Right cardiac atrium (tissue), 5 donors: Measurements from ENCODE around the gene EFHC2. TPM values are rescaled to one million over a fixed set of nuclear protein-coding genes. Genes with fewer than 3 reads are reported as not detected.
A peak's percentile ranks its signal among the peaks of the same experiment; 100 is the strongest.

Source experiments
- ATAC-seq, 2 donors: fragments of 200-7000 bp; cut with Tn5 transposase; one replicate each; pipeline versions ENCODE4 v1.8.0 to v1.9.1; 2020; ENCODE audit warnings: moderate library complexity in 2 of 2, mild to moderate bottlenecking in 1 of 2
- DNase-seq, 3 donors: peaks; one replicate each; pipeline ENCODE4 v3.0.0-alpha.2; 2020
- H3K27ac ChIP-seq: one replicate; pipeline ENCODE4 v1.5.1; 2013; ENCODE audit warnings: mild to moderate bottlenecking, low read length, control low read depth, moderate library complexity
- H3K27me3 ChIP-seq: one replicate; pipeline ENCODE4 v1.6.1; 2013; ENCODE audit not compliant: control insufficient read depth, insufficient read depth
- H3K4me1 ChIP-seq: one replicate; pipeline ENCODE4 v1.6.1; 2013; ENCODE audit warnings: low read length; ENCODE audit not compliant: control insufficient read depth, insufficient read depth
- H3K4me3 ChIP-seq: one replicate; pipeline ENCODE4 v1.5.1; 2013; ENCODE audit warnings: low read length, control low read depth
- H3K9me3 ChIP-seq: one replicate; pipeline ENCODE4 v1.6.1; 2013; ENCODE audit warnings: low read length; ENCODE audit not compliant: control insufficient read depth
- WGBS: extraction: QIAGEN DNeasy Blood & Tissue Kit; methylation state at CpG from one replicate; pipeline ENCODE4 v1.1.7; 2013; 5-methylcytosine and 5-hydroxymethylcytosine counted together
- intact Hi-C, 4 donors: fragments of 100-400 bp; cut with DNase I; formaldehyde crosslinking; loops; one replicate each; pipeline versions ENCODE4 v1.11.0 to v1.14.0; 2022 to 2023
- polyA plus RNA-seq: library from polyadenylated mRNA; stranded (reverse); fragments of 200-250 nt; gene quantifications from one replicate; pipeline ENCODE4 v1.2.3, GENCODE V29; 2013
- total RNA-seq, 4 donors: library from RNA; stranded (reverse); fragmentation: NEBNext Ultra II Directional; extraction: Animal tissue kit (Norgen Biotek cat#: 25700); gene quantifications; one replicate each; pipeline ENCODE4 v1.2.1, GENCODE V29; 2021
- donor health status: healthy with polysubstance abuse.
- donor health status: DM: no; HTN: yes; CAD: no.
- donor health status: DM: no; HTN: no; CAD: no.
- donor health status: DM: no; HTN: yes; CAD: no; lungs with severe emphysema.
- donor health status: DM: yes; HTN: yes; CAD: no.

Gene EFHC2
- total and polyA plus RNA-seq, 5 donors: 4.7 to 9.5 (median 6.6) TPM

DNA sequence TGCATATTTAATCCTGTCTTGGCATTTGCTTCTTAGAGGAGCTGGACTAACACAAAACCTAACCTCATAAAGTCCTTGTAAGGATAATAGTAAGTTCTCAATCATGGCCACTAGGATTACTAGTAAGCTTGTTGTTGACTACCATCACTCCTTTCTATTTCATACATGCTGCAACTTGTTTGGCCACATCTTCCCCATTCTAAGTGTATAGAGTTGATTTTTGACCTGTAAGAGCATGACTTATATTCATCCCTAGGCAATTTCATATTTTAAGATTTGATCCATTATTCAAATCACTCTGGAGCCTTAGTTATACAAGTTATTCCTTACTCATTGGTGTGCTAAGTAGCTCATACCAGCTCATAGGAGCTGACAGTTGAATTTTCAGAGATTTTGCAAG lies 109.4 kb downstream of the EFHC2 start:
- intact Hi-C loops: no loop called here
- H3K27ac ChIP-seq: no peak overlapping the region
- H3K9me3 ChIP-seq: no peaks in the 10 kb centered on the region
- no peaks in the 10 kb centered on the region for H3K27me3 ChIP-seq
- DNase-seq (no peak), ATAC-seq (no peak)
- H3K4me1 ChIP-seq: no peaks in the 10 kb centered on the region
- no peak overlapping the region for H3K4me3 ChIP-seq

DNA sequence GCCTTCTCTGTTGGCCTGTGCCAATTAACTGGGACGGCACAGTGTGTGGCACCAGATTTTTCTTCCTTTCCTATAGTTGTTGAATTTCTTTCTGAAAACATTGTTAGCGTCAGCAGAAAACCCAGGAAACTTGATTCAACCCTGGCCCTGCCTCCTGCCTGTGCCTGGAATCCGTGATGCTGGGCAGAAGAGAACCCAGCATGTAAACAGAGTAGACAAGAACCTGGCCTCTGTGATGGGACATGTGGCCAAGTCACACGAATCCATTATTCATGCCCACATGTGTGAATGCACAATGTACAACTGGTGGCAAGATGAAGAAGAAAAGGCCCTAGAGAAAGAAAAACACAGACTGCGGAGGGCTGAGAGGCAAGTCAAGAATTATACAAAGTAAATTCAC lies 111.4 kb downstream of the EFHC2 start:
- DNase-seq (no peak), ATAC-seq (no peak)
- H3K4me3 ChIP-seq: no peak overlapping the region
- H3K27ac ChIP-seq: no peak overlapping the region
- H3K27me3 ChIP-seq: no peaks in the 10 kb centered on the region
- H3K4me1 ChIP-seq: no peaks in the 10 kb centered on the region
- WGBS: 93% methylated on average over 5 of the region's 5 CpGs
- H3K9me3 ChIP-seq: no peaks in the 10 kb centered on the region
- intact Hi-C loops: no loop called here

DNA sequence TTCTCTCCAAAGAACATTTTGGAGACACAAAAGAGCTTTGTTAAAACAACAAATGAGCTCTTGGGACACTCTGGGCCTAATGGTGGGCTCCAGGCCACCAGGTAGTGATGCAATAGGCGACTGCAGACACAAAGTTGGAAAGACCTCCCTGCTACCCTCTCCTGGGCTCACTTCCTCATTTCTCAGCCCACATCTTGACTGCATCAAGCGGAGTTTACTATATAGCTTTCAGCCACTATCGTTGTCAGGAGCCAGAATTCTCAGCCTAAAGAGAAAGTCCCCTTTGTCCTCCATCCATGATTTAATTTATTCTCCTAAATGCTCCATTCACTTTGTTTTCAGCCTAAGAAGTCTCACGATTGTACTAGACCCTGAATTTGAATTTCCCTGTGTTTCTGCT lies 114.9 kb downstream of the EFHC2 start:
- no peak for ATAC-seq
- WGBS: 69% methylated on average over 4 of the region's 4 CpGs
- Histone ChIP-seq H3K9me3 (no peaks in the 10 kb centered on the region), H3K4me1 (no peaks in the 10 kb centered on the region), H3K27ac (no peak overlapping the region), H3K27me3 (no peaks in the 10 kb centered on the region), H3K4me3 (no peak overlapping the region)
- intact Hi-C loops: no loop called here
- peak in 1 of 3 donors; percentile 40 for DNase-seq

DNA sequence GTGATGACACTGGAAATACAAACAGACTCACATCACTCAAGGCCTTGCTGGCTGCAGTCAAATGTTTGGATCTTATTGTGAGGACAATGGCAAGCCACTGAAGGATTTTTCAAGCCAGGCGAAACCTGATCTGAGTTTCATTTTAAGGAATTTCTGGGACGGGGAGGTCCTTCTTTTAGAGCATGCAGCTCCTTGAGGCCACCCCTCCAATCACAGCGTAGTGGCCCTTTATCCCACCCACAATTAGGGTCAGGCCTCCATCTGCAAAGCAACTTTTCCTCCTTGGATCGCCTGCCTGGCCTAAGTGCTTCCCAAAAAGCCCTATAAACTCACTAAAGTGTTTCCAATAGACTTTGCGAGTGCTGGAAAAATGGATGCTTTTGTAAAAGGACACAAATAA lies 115.5 kb downstream of the EFHC2 start:
- intact Hi-C loops: no loop called here
- no peak overlapping the region for H3K27ac ChIP-seq

DNA sequence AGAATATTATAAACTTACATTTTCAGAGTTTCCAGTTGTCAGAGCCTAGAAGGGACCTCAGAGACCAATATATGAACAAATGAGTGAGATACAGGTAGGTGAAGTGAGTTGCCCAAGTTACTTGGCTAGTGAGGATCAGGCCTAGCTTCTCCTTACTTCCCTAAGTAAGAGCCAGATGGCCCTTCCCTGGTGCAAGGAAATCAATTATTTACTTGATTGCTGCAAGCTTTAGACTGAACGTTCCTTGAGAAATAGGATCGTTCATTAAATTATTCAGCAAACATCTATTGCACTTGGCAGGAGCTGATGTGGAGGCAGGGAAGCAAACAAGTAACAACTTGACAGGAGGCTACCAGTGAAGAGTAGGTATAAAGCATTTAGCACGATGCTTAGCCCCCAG lies 117.8 kb downstream of the EFHC2 start:
- ATAC-seq (no peak), DNase-seq (no peak)
- intact Hi-C loops: no loop called here
- 88% methylated on average over 3 of the region's 3 CpGs for WGBS
- Histone ChIP-seq H3K27me3 (no peaks in the 10 kb centered on the region), H3K27ac (no peak overlapping the region), H3K9me3 (no peaks in the 10 kb centered on the region), H3K4me1 (no peaks in the 10 kb centered on the region), H3K4me3 (no peak overlapping the region)

More for the DNA sequence above, 115.5 kb downstream of the EFHC2 start:
- DNase-seq (no peak), ATAC-seq (no peak)
- Histone ChIP-seq H3K4me1 (no peaks in the 10 kb centered on the region), H3K9me3 (no peaks in the 10 kb centered on the region), H3K4me3 (no peak overlapping the region), H3K27me3 (no peaks in the 10 kb centered on the region)
- WGBS: 87% methylated on average over 5 of the region's 5 CpGs

DNA sequence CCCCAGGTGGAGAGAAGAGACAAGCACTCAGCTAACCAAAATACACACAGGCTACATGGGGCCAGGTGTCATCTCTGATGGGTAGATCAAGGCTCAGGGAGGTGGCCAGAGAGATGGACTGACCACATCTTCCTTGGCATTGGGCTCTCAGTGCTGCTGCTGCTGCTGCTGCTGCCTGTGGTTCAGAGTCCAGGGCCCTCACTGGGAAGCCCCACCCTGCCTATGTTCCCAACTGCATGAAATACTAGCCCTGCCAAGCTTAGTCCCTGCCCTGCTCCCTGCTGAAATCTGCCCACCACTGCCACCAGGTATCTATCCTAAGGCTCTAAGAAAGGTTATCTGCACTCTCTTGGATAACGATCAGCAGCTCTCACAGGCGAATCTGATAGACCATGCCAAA lies 118.7 kb downstream of the EFHC2 start:
- Histone ChIP-seq H3K27me3 (no peaks in the 10 kb centered on the region), H3K9me3 (no peaks in the 10 kb centered on the region), H3K27ac (no peak overlapping the region), H3K4me3 (no peak overlapping the region), H3K4me1 (no peaks in the 10 kb centered on the region)
- intact Hi-C loops: no loop called here
- DNase-seq (no peak), ATAC-seq (no peak)
- 88% methylated on average over 2 of the region's 2 CpGs for WGBS

DNA sequence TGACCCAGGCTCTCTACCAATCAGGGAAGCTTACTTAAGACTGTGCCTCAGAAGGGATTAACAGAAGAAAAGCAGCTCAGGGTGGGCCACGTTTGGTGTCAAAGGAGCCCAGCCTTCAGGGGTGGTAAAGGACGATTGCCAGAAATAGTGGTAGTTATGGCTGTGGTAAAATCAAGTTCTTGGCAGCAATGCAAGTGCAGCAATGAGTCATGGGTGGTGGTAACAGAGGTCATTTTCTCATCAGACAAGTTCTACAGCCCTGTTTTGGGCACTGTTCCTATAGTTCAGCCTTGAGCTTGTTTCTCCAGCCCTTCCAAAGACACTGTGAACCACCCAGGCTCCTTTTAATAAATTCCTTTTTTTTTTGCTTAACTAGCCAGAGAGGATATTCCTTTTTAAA lies 120.3 kb downstream of the EFHC2 start:
- intact Hi-C loops: no loop called here
- Histone ChIP-seq H3K27me3 (no peaks in the 10 kb centered on the region), H3K27ac (no peak overlapping the region), H3K4me1 (no peaks in the 10 kb centered on the region), H3K4me3 (no peak overlapping the region), H3K9me3 (no peaks in the 10 kb centered on the region)
- ATAC-seq (no peak), DNase-seq (no peak)
- WGBS: 50% methylated on average over 2 of the region's 2 CpGs

DNA sequence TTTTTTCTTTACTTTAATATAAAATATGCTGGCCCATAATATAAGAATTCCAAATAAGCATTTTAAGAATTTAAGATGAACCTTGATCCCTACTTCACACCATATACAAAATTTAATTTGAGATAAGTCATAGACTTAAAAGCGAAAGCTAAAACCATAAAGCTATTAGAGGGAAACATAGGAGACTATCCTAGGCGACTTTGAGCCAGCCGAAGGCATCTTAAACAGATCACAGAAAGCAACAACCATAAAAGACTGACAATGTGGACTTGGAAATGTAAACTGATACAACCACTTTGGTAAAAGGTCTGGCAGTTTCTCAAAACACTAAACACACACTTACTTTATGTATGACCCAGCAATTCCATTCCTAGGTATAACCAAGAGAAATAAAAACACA lies 125.0 kb downstream of the EFHC2 start:
- intact Hi-C loops: no loop called here
- H3K27ac ChIP-seq: no peak overlapping the region
- ATAC-seq: no peak
- WGBS: 94% methylated on average over 3 of the region's 3 CpGs
- no peak for DNase-seq
- no peaks in the 10 kb centered on the region for H3K9me3 ChIP-seq
- H3K27me3 ChIP-seq: no peaks in the 10 kb centered on the region
- no peak overlapping the region for H3K4me3 ChIP-seq
- H3K4me1 ChIP-seq: no peaks in the 10 kb centered on the region

DNA sequence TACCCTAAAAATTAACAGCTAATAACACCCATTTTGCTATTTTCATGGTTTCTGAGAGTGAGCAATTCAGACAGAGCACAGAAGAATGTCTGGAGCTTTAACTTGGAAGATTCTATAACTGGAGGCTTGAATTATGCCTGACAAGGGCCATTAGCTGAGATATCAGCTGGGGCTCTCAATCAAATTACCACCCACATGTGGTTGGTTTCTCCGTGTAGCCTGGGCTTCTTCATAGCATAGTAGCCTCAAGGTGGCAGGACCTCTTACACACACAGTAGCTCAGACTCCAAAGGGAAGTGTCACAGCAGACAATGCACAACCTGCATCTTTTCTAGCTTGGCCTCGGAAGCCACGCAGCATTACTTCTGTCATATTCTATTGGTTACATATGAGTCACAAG lies 127.3 kb downstream of the EFHC2 start:
- ATAC-seq (no peak), DNase-seq (no peak)
- Histone ChIP-seq H3K9me3 (no peaks in the 10 kb centered on the region), H3K27ac (no peak overlapping the region), H3K4me1 (no peaks in the 10 kb centered on the region), H3K27me3 (no peaks in the 10 kb centered on the region), H3K4me3 (no peak overlapping the region)
- 68% methylated on average over 3 of the region's 3 CpGs for WGBS
- intact Hi-C loops: no loop called here

DNA sequence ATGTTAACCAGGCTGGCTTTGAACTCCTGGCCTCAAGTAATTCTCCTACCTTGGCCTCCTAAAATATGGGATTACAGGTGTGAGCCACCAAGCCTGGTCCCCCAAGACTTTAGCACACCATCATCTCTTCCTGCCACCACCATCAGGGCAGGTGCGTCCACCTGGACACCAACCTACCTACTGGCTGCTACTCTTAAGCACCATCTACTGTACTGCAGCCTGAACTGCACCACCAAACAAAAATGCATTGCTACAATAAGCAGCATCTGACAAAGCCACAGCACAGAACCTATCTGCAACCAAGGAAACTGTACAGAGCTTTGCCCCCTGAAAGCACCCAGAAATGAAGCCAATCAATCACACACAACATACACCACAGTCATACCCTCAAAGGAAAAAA lies 139.7 kb downstream of the EFHC2 start:
- no peak overlapping the region for H3K4me3 ChIP-seq
- DNase-seq (no peak), ATAC-seq (no peak)
- no peaks in the 10 kb centered on the region for H3K27me3 ChIP-seq
- intact Hi-C loops: no loop called here
- H3K9me3 ChIP-seq: no peaks in the 10 kb centered on the region
- WGBS: 88% methylated on average over 1 of the region's 1 CpG
- no peak overlapping the region for H3K27ac ChIP-seq
- H3K4me1 ChIP-seq: no peaks in the 10 kb centered on the region

DNA sequence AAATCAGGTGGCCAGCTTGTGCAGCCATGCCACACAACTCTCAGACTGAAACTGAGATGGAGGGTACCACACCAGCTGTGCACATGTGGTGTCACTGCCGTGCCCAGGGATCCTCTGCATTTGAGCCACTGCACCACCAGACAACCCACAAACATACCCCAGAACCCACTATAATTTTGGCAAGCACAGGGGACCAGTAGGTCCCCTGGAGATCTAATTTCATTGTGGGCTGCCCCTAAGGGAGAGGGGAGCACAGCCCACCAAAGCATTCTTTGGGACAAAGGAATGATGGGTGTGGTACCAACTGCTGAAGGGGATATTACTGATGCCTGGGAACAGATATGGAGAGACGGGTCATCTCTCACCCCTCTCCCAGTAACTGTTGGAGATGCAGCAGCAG lies 140.9 kb downstream of the EFHC2 start:
- Histone ChIP-seq H3K27ac (no peak overlapping the region), H3K4me1 (no peaks in the 10 kb centered on the region), H3K4me3 (no peak overlapping the region), H3K27me3 (no peaks in the 10 kb centered on the region), H3K9me3 (no peaks in the 10 kb centered on the region)
- DNase-seq (no peak), ATAC-seq (no peak)
- intact Hi-C loops: no loop called here
- 69% methylated on average over 2 of the region's 2 CpGs for WGBS

DNA sequence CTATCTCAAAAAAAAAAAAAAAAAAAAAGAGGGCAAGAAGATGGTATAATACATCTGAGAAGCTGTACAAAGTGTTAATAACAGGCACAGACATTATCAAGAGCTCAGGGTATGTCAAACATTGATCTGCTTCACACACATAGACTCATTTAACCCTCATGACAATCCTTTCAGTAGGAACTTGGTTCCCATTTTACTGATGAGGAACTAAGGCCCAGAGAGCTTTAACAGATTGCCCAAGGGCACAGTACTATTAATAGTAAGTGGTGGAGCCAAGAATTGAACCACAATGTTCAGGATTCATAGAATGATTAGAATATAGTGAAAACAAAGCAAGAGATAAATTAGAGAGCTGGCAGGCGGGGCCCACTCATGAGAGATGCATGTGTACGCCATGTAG lies 154.4 kb downstream of the EFHC2 start:
- no peaks in the 10 kb centered on the region for H3K9me3 ChIP-seq
- WGBS: 90% methylated on average over 2 of the region's 2 CpGs
- H3K4me3 ChIP-seq: no peak overlapping the region
- H3K4me1 ChIP-seq: no peaks in the 10 kb centered on the region
- no peak for DNase-seq
- intact Hi-C loops: no loop called here
- no peak overlapping the region for H3K27ac ChIP-seq
- no peak for ATAC-seq
- no peaks in the 10 kb centered on the region for H3K27me3 ChIP-seq
